H1 (cell line): Measurements from ENCODE around the gene CUBN. TPM values are rescaled to one million over a fixed set of nuclear protein-coding genes. Genes with fewer than 3 reads are reported as not detected.

Experiments
- CTCF ChIA-PET: fragments of 300-600 bp; sonication (Branson Sonifier 250); formaldehyde crosslinking; loops from one replicate; lab custom pipeline; 2021; ENCODE audit not compliant: partially characterized antibody; lab: Charles Lee
- POLR2A ChIA-PET: fragments of 300-600 bp; sonication (Branson Sonifier 250); formaldehyde crosslinking; loops from one replicate; lab custom pipeline; 2021; ENCODE audit warnings: inconsistent platforms; ENCODE audit not compliant: partially characterized antibody; lab: Charles Lee
- DNase-seq, 2 experiments: peaks; one replicate each; pipeline versions ENCODE4 v3.0.0 to v3.0.0-alpha.2; 2010 to 2022; ENCODE audit warnings: low spot score in 2 of 2, low read depth in 1 of 2, mixed read lengths in 1 of 2
- FAIRE-seq: peaks from 2 replicates; lab custom pipeline; 2011; peaks lifted over from hg19 to GRCh38; lab: Jason Lieb, UNC
- H2AFZ ChIP-seq: 2 replicates; pipeline ENCODE4 v1.8.1; 2012; ENCODE audit warnings: low read length, inconsistent platforms
- H2AK5ac ChIP-seq: 2 replicates; pipeline ENCODE4 v1.6.1; 2013; ENCODE audit warnings: low read depth, low read length
- H2BK120ac ChIP-seq: replicated peaks from 2 replicates; pipeline ENCODE3; 2013; ENCODE audit warnings: low read depth, low read length, inconsistent platforms
- H2BK12ac ChIP-seq: 2 replicates; pipeline ENCODE4 v1.6.1; 2013; ENCODE audit warnings: low read depth, low read length
- H2BK15ac ChIP-seq: 2 replicates; pipeline ENCODE4 v1.6.1; 2013; ENCODE audit warnings: low read length
- H2BK20ac ChIP-seq: 2 replicates; pipeline ENCODE4 v1.6.1; 2013; ENCODE audit warnings: low read length
- H2BK5ac ChIP-seq: 2 replicates; pipeline ENCODE4 v1.6.1; 2013; ENCODE audit warnings: low read depth, low read length
- H3K14ac ChIP-seq: 2 replicates; pipeline ENCODE4 v1.6.1; 2013; ENCODE audit warnings: inconsistent platforms; ENCODE audit not compliant: insufficient read length
- H3K18ac ChIP-seq: 2 replicates; pipeline ENCODE4 v1.6.1; 2013; ENCODE audit warnings: low read length; ENCODE audit errors: extremely low read depth
- H3K23ac ChIP-seq: 2 replicates; pipeline ENCODE4 v1.6.1; 2013; ENCODE audit warnings: inconsistent platforms; ENCODE audit not compliant: insufficient read length
- H3K23me2 ChIP-seq: 2 replicates; pipeline ENCODE4 v1.6.1; 2013; ENCODE audit warnings: low read depth, low read length
- H3K27ac ChIP-seq: 2 replicates; pipeline ENCODE4 v1.6.1; 2011; ENCODE audit warnings: low read depth, low read length, inconsistent platforms
- H3K27me3 ChIP-seq, 4 experiments: replicated peaks in 1 of 4; 1 replicate in 1 of 4; 2 replicates in 3 of 4; pipeline versions ENCODE4 v1.6.1 to v1.8.1; 2011 to 2013; ENCODE audit warnings: low read length in 3 of 4, mild to moderate bottlenecking in 3 of 4, inconsistent platforms in 2 of 4, mixed read lengths in 2 of 4, moderate library complexity in 1 of 4; ENCODE audit not compliant: control insufficient read depth in 3 of 4, insufficient read depth in 3 of 4; ENCODE audit errors: extremely low read depth in 1 of 4
- H3K36me3 ChIP-seq, 4 experiments: 2 replicates each; pipeline versions ENCODE4 v1.6.1 to v1.8.1; 2011 to 2013; ENCODE audit warnings: mild to moderate bottlenecking in 4 of 4, low read length in 3 of 4, moderate library complexity in 2 of 4, control low read depth in 1 of 4, inconsistent platforms in 1 of 4; ENCODE audit not compliant: insufficient read depth in 4 of 4, control insufficient read depth in 2 of 4
- H3K4ac ChIP-seq: replicated peaks from 2 replicates; pipeline ENCODE3; 2013; ENCODE audit warnings: low read length, low read depth, mixed read lengths, inconsistent platforms; ENCODE audit not compliant: insufficient read length
- H3K4me1 ChIP-seq, 4 experiments: replicated peaks in 1 of 4; 1 replicate in 1 of 4; 2 replicates in 3 of 4; pipeline versions ENCODE4 v1.6.1 to v1.8.1; 2011 to 2013; ENCODE audit warnings: low read length in 3 of 4, inconsistent platforms in 2 of 4, mixed read lengths in 1 of 4; ENCODE audit not compliant: insufficient read depth in 4 of 4, control insufficient read depth in 3 of 4
- H3K4me2 ChIP-seq, 2 experiments: 2 replicates each; pipeline versions ENCODE4 v1.6.1 to v1.8.1; 2011 to 2013; ENCODE audit warnings: low read depth in 2 of 2, low read length in 2 of 2, control low read depth in 1 of 2, inconsistent platforms in 1 of 2, mild to moderate bottlenecking in 1 of 2; ENCODE audit not compliant: insufficient read depth in 1 of 2
- H3K4me3 ChIP-seq, 4 experiments: fragments of 200-600, 300-600 bp in 1 of 4; sonication (generic), shearing (Covaris generic), sonication (Bioruptor Twin) in 1 of 4; 2 replicates each; pipeline versions ENCODE4 v1.5.1 to v1.8.1; 2011 to 2016; ENCODE audit warnings: low read length in 4 of 4, low read depth in 3 of 4, control low read depth in 2 of 4, inconsistent platforms in 2 of 4, mild to moderate bottlenecking in 2 of 4, mixed read lengths in 1 of 4, moderate library complexity in 1 of 4; ENCODE audit not compliant: insufficient read depth in 2 of 4; ENCODE audit errors: extremely low read depth in 1 of 4
- H3K56ac ChIP-seq: replicated peaks from 2 replicates; pipeline ENCODE3; 2013; ENCODE audit warnings: low read depth, mild to moderate bottlenecking, mixed read lengths, low read length, inconsistent platforms; ENCODE audit not compliant: insufficient read length
- H3K79me1 ChIP-seq: 2 replicates; pipeline ENCODE4 v1.6.1; 2013; ENCODE audit warnings: low read depth, low read length, control low read depth
- H3K79me2 ChIP-seq, 2 experiments: 2 replicates each; pipeline versions ENCODE4 v1.6.1 to v1.8.1; 2012 to 2013; ENCODE audit warnings: low read length in 2 of 2, mild to moderate bottlenecking in 2 of 2, inconsistent platforms in 1 of 2; ENCODE audit not compliant: insufficient read depth in 2 of 2, control insufficient read depth in 1 of 2
- H3K9ac ChIP-seq, 4 experiments: replicated peaks in 1 of 4; 1 replicate in 1 of 4; 2 replicates in 3 of 4; pipeline versions ENCODE4 v1.6.1 to v1.8.1; 2011 to 2013; ENCODE audit warnings: low read depth in 3 of 4, low read length in 3 of 4, control low read depth in 2 of 4, mild to moderate bottlenecking in 2 of 4, moderate library complexity in 2 of 4, inconsistent platforms in 1 of 4; ENCODE audit errors: extremely low read depth in 1 of 4
- H3K9me3 ChIP-seq, 2 experiments: 2 replicates each; pipeline versions ENCODE4 v1.6.1 to v1.8.1; 2012 to 2013; ENCODE audit warnings: mild to moderate bottlenecking in 2 of 2, moderate library complexity in 2 of 2, control low read depth in 1 of 2, inconsistent platforms in 1 of 2, low read depth in 1 of 2, low read length in 1 of 2, mixed read lengths in 1 of 2; ENCODE audit not compliant: insufficient read depth in 2 of 2
- H4K20me1 ChIP-seq, 2 experiments: replicated peaks in 1 of 2; 2 replicates each; pipeline versions ENCODE3 to v1.8.1; 2011 to 2013; ENCODE audit warnings: inconsistent platforms in 2 of 2, low read length in 2 of 2, mild to moderate bottlenecking in 1 of 2; ENCODE audit not compliant: insufficient read depth in 2 of 2, control insufficient read depth in 1 of 2
- H4K5ac ChIP-seq: 2 replicates; pipeline ENCODE4 v1.6.1; 2013; ENCODE audit warnings: low read length, low read depth, mixed read lengths, inconsistent platforms; ENCODE audit not compliant: insufficient read length
- H4K8ac ChIP-seq: 2 replicates; pipeline ENCODE4 v1.8.0; 2013; ENCODE audit warnings: mild to moderate bottlenecking, moderate library complexity, low read length, inconsistent platforms; ENCODE audit not compliant: insufficient read depth; ENCODE audit errors: extremely low read depth
- H4K91ac ChIP-seq: replicated peaks from 2 replicates; pipeline ENCODE3; 2013; ENCODE audit warnings: low read length, mixed read lengths, inconsistent platforms; ENCODE audit not compliant: insufficient read length
- BRCA1 ChIP-seq: IDR thresholded peaks from 2 replicates; pipeline ENCODE4 v1.6.1; 2012; ENCODE audit warnings: low read depth, low read length, improper control_type of control experiment
- EP300 ChIP-seq, 2 experiments: IDR thresholded peaks; 1 replicate in 1 of 2; 2 replicates in 1 of 2; pipeline ENCODE4 v1.6.1; 2011 to 2012; ENCODE audit warnings: low read depth in 2 of 2, low read length in 2 of 2, mild to moderate bottlenecking in 2 of 2, borderline replicate concordance in 1 of 2, inconsistent platforms in 1 of 2, moderate library complexity in 1 of 2
- GABPA ChIP-seq: IDR thresholded peaks from 2 replicates; pipeline ENCODE4 v1.6.1; 2011; ENCODE audit warnings: mild to moderate bottlenecking, low read length, moderate library complexity, borderline replicate concordance; ENCODE audit not compliant: insufficient read depth
- GTF2F1 ChIP-seq: IDR thresholded peaks from 2 replicates; pipeline ENCODE4 v1.6.1; 2012; ENCODE audit warnings: low read depth, low read length, improper control_type of control experiment, borderline replicate concordance
- HDAC2 ChIP-seq, 2 experiments: fragments of 300-600 bp in 1 of 2; sonication (generic) in 1 of 2; IDR thresholded peaks; 2 replicates each; pipeline ENCODE4 v1.6.1; 2011 to 2012; ENCODE audit warnings: low read depth in 2 of 2, low read length in 2 of 2, mild to moderate bottlenecking in 2 of 2, moderate library complexity in 2 of 2, borderline replicate concordance in 1 of 2, inconsistent platforms in 1 of 2
- NRF1 ChIP-seq: IDR thresholded peaks from 2 replicates; pipeline ENCODE4 v1.6.1; 2011; ENCODE audit warnings: mild to moderate bottlenecking, low read depth, low read length, improper control_type of control experiment
- RNF2 ChIP-seq: fragments of 200-900, 300-1000 bp; sonication (generic); IDR thresholded peaks from 2 replicates; pipeline ENCODE4 v1.7.1; 2016; ENCODE audit warnings: borderline replicate concordance, low read depth, mild to moderate bottlenecking, antibody characterized with exemption, low read length; ENCODE audit not compliant: poor library complexity, severe bottlenecking; ENCODE audit errors: missing control alignments
- SAP30 ChIP-seq: fragments of 300-600 bp; sonication (generic); IDR thresholded peaks from 2 replicates; pipeline ENCODE4 v1.7.1; 2012; ENCODE audit warnings: low read length, moderate library complexity, mild to moderate bottlenecking, inconsistent platforms; ENCODE audit not compliant: insufficient read depth, insufficient replicate concordance
- SIRT6 ChIP-seq: IDR thresholded peaks from one replicate; pipeline ENCODE4 v1.7.1; 2012; ENCODE audit warnings: low read length, inconsistent platforms
- SUZ12 ChIP-seq: fragments of 200-600 bp; sonication (generic); IDR thresholded peaks from 2 replicates; pipeline ENCODE4 v1.6.1; 2012; ENCODE audit warnings: mild to moderate bottlenecking, inconsistent platforms, low read length, moderate library complexity, mixed read lengths
- TAF1 ChIP-seq: IDR thresholded peaks from 2 replicates; pipeline ENCODE4 v1.6.1; 2011; ENCODE audit warnings: mild to moderate bottlenecking, low read depth, low read length
- TBP ChIP-seq: IDR thresholded peaks from 2 replicates; pipeline ENCODE4 v1.6.1; 2011; ENCODE audit warnings: low read depth, low read length, improper control_type of control experiment
- WGBS, 2 experiments: shearing (Covaris generic) in 1 of 2; methylation state at CpG; one replicate each; pipeline versions ENCODE4 v1.1.6 to v1.1.7; 2013 to 2015; ENCODE audit warnings: low lambda C conversion rate in 2 of 2, mixed read lengths in 2 of 2, inconsistent platforms in 1 of 2, low coverage in 1 of 2, missing lambda C conversion rate in 1 of 2; ENCODE audit not compliant: insufficient replicate concordance in 2 of 2, insufficient coverage in 1 of 2, insufficient read length in 1 of 2; ENCODE audit errors: extremely low coverage in 1 of 2, missing lambda C conversion rate in 1 of 2; 5-methylcytosine and 5-hydroxymethylcytosine counted together
- polyA plus RNA-seq, 7 experiments: library from polyadenylated mRNA; depleted of rRNA in 3 of 7; stranded (reverse) in 5 of 7; unstranded in 2 of 7; fragments of >200 nt in 5 of 7; fragments of 200-250 nt in 2 of 7; gene quantifications; 1 replicate in 5 of 7; 2 replicates in 1 of 7; 4 replicates in 1 of 7; pipeline versions ENCODE4 v1.2.1 to v1.2.3, GENCODE V29; 2011 to 2013; ENCODE audit warnings: missing spikeins in 2 of 7, mixed read lengths in 2 of 7
- total RNA-seq: library from RNA; stranded (reverse); fragmentation: NEBNext Ultra II Directional; extraction: Animal tissue kit (Norgen Biotek cat#: 25700); gene quantifications from 2 replicates; pipeline ENCODE4 v1.2.1, GENCODE V29; 2021

Gene CUBN
- total and polyA plus RNA-seq, 2 of the 8 experiments (the other 6 are each of a cell fraction or from before 2014, with no cell fraction given) = 0.04 to 0.08 TPM

GRCh38 chr10:17092986-17093803 lies 36.4 kb downstream of the CUBN start:
- H3K9ac ChIP-seq = no peak overlapping the region
- no peak overlapping the region for H2BK15ac ChIP-seq
- no peak overlapping the region for H3K18ac ChIP-seq
- POLR2A ChIA-PET = no interaction called here
- no peak overlapping the region for H3K4me3 ChIP-seq
- H2BK5ac ChIP-seq = no peak overlapping the region
- H4K91ac ChIP-seq = no peak overlapping the region
- FAIRE-seq = no peak
- WGBS, 2 experiments = 54% methylated on average over 5 of the region's 5 CpGs; no CpG with 5 or more reads in 1 of the 2 experiments
- no peak overlapping the region for H3K23ac ChIP-seq
- no peak overlapping the region for H3K56ac ChIP-seq
- H4K5ac ChIP-seq = no peak overlapping the region
- no peaks in the 10 kb centered on the region for H3K23me2 ChIP-seq
- DNase-seq = no peak
- no peak overlapping the region for H2BK20ac ChIP-seq
- no peak overlapping the region for H2AFZ ChIP-seq
- no peak overlapping the region for H3K27ac ChIP-seq
- no peaks in the 10 kb centered on the region for H4K20me1 ChIP-seq
- H3K4ac ChIP-seq = no peak overlapping the region
- H3K4me1 ChIP-seq = no peaks in the 10 kb centered on the region
- H4K8ac ChIP-seq = no peak overlapping the region
- H3K9me3 ChIP-seq = peaks cover 0 to 2% of the 10 kb centered on the region in 2 experiments; a peak in 1 of 4 replicates
- no peak overlapping the region for H3K14ac ChIP-seq
- CTCF ChIA-PET = no interaction called here
- no peaks in the 10 kb centered on the region for H3K79me1 ChIP-seq
- no peaks in the 10 kb centered on the region; a peak in 1 of 8 replicates for H3K36me3 ChIP-seq
- no peak overlapping the region for H2BK120ac ChIP-seq
- H2AK5ac ChIP-seq = no peak overlapping the region
- no peak overlapping the region for H3K4me2 ChIP-seq
- H3K27me3 ChIP-seq = no peaks in the 10 kb centered on the region
- H3K79me2 ChIP-seq = no peaks in the 10 kb centered on the region
- no peak overlapping the region for H2BK12ac ChIP-seq
- TF ChIP-seq GTF2F1 = no peak
- TF ChIP-seq BRCA1 = no peak
- no peak for TF ChIP-seq TBP
- TF ChIP-seq SIRT6 = no peak
- TF ChIP-seq NRF1 = no peak
- TF ChIP-seq SAP30 = no peak
- TF ChIP-seq SUZ12 = no peak
- no peak for TF ChIP-seq TAF1
- no peak for TF ChIP-seq RNF2
- no peak for TF ChIP-seq EP300 (IDR thresholded peaks at IDR 0.05; ENCODE audit: borderline replicate concordance in 1 of 2, low read depth in 2 of 2, low read length in 2 of 2)
- no peak for TF ChIP-seq HDAC2 (IDR thresholded peaks at IDR 0.05; ENCODE audit: borderline replicate concordance in 1 of 2, low read depth in 2 of 2, low read length in 2 of 2)
- no peak for TF ChIP-seq GABPA
